Measurements from ENCODE around the gene TSSK6.

GRCh38 chr19:19501798-19502197 is 13.6 kb downstream of the TSSK6 start:
- no peak for TF ChIP-seq CTCF (conservative IDR thresholded peaks at IDR 0.05 in 1 of 2, IDR thresholded peaks at IDR 0.05 in 1 of 2; ENCODE audit: extremely low read depth in 1 of 2, insufficient read depth in 1 of 2, low read depth in 1 of 2, low read length in 2 of 2)
- TF ChIP-seq EZH2 (IDR thresholded peaks at IDR 0.05; ENCODE audit: borderline replicate concordance, low read length) = no peak
